Endodermal cell (in vitro differentiated cells): ENCODE results near the gene TCP1. TPM values are rescaled to one million over a fixed set of nuclear protein-coding genes. Genes with fewer than 3 reads are reported as not detected.

ENCODE experiments used
- DNase-seq: peaks from one replicate; pipeline ENCODE4 v3.0.0-alpha.2; 2017
- H3K27ac ChIP-seq: 2 replicates; pipeline ENCODE4 v1.5.1; 2013; ENCODE audit warnings: mild to moderate bottlenecking, low read depth, low read length, moderate library complexity
- H3K27me3 ChIP-seq: 2 replicates; pipeline ENCODE4 v1.6.1; 2013; ENCODE audit warnings: mild to moderate bottlenecking, low read length, moderate library complexity; ENCODE audit not compliant: insufficient read depth, control insufficient read depth, poor library complexity, severe bottlenecking
- H3K36me3 ChIP-seq: 2 replicates; pipeline ENCODE4 v1.7.0; 2013; ENCODE audit warnings: mild to moderate bottlenecking, low read length, moderate library complexity; ENCODE audit not compliant: control insufficient read depth, insufficient read depth
- H3K4me1 ChIP-seq: one replicate; pipeline ENCODE4 v1.7.0; 2013; ENCODE audit warnings: low read length; ENCODE audit not compliant: control insufficient read depth, insufficient read depth
- H3K4me3 ChIP-seq: 2 replicates; pipeline ENCODE4 v1.5.1; 2013; ENCODE audit warnings: mild to moderate bottlenecking, low read length, moderate library complexity
- H3K9ac ChIP-seq: 2 replicates; pipeline ENCODE4 v1.6.1; 2013; ENCODE audit warnings: mild to moderate bottlenecking, low read length, moderate library complexity; ENCODE audit not compliant: poor library complexity, severe bottlenecking; ENCODE audit errors: extremely low read depth
- H3K9me3 ChIP-seq: 2 replicates; pipeline ENCODE4 v1.6.1; 2013; ENCODE audit warnings: mild to moderate bottlenecking, low read length, moderate library complexity; ENCODE audit not compliant: control insufficient read depth
- H3K27ac Mint-ChIP-seq: 2 replicates; pipeline ENCODE4 v1.8.0; 2020; ENCODE audit warnings: mixed read lengths
- H3K27me3 Mint-ChIP-seq: 2 replicates; pipeline ENCODE4 v1.8.0; 2021; ENCODE audit warnings: mild to moderate bottlenecking, mixed read lengths; ENCODE audit not compliant: insufficient read depth
- H3K36me3 Mint-ChIP-seq: 2 replicates; pipeline ENCODE4 v1.8.0; 2020; ENCODE audit warnings: low read depth, mixed read lengths
- H3K4me1 Mint-ChIP-seq: 2 replicates; pipeline ENCODE4 v1.8.0; 2020; ENCODE audit warnings: mixed read lengths
- H3K4me3 Mint-ChIP-seq: 2 replicates; pipeline ENCODE4 v1.8.0; 2020; ENCODE audit warnings: mild to moderate bottlenecking, moderate library complexity, mixed read lengths
- H3K9me3 Mint-ChIP-seq: 2 replicates; pipeline ENCODE4 v1.8.0; 2020; ENCODE audit warnings: mild to moderate bottlenecking, mixed read lengths
- WGBS, 2 experiments: methylation state at CpG; one replicate each; pipeline versions ENCODE4 v1.1.5 to v1.1.7; 2013; ENCODE audit warnings: missing lambda C conversion rate in 2 of 2, mixed read lengths in 1 of 2; ENCODE audit not compliant: insufficient coverage in 1 of 2, insufficient read length in 1 of 2; 5-methylcytosine and 5-hydroxymethylcytosine counted together
- total RNA-seq, 2 donors: library from RNA; stranded (reverse); fragmentation: NEBNext Ultra II Directional in 1 of 2; extraction: Animal tissue kit (Norgen Biotek cat#: 25700) in 1 of 2; gene quantifications; 2 replicates in 1 of 2; 3 replicates in 1 of 2; pipeline ENCODE4 v1.2.1, GENCODE V29; 2021
- TF ChIP-seq, protein P1 (sequence below): fragments of 200-600 bp; sonication (generic); conservative IDR thresholded peaks from 2 replicates; pipeline ENCODE4 v1.5.0; 2021; ENCODE audit warnings: antibody characterized with exemption, mild to moderate bottlenecking

TCP1 gene
- total RNA-seq, 2 donors from 2014 or later = 241 to 246 TPM

DNA sequence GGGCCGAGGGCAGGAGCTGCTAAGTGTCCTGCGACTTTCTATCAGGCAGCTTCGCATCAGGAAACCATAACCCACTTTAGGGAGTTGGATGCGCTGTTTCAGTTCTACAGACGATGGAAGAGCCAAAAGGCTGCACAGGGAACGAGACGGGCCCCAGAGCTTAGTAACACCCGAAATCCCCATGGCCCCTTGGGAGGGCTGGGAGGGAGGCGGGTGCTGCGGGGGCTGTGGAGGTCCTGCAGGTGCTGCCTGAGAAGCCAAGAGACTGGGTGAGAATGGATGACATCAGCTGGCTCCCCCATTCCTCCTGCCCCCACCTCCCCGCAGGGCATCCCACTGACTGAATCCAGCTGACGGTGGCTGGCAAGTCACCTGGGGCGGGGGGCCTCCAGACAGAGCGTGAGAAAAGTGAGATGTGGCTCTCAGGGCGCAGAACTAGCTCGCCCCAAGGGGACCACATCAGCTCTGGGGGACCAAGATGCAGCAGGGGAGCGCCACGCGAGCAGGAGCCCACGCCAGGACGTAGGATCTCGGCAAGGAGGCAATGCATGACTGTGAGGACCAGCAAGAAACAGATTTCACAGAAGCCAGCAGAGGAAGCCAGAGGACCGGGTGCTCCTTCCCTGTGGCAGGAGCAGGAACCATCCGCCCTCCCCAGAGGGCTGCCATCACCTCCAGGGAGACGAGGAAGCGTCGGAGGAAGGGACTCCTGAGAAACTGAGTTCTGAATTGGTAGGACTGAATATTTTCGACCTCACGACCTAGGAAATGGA is 47.5 kb upstream of the TCP1 start:
- Mint-ChIP-seq H3K4me1 (peaks cover 11% of the 10 kb centered on the region), H3K36me3 (no peaks in the 10 kb centered on the region), H3K4me3 (no peak overlapping the region), H3K9me3 (no peaks in the 10 kb centered on the region), H3K27me3 (no peaks in the 10 kb centered on the region), H3K27ac (no peak overlapping the region)
- H3K27ac ChIP-seq = no peak overlapping the region
- no peaks in the 10 kb centered on the region for H3K27me3 ChIP-seq
- H3K4me3 ChIP-seq = no peak overlapping the region
- TF ChIP-seq, protein P1, sequence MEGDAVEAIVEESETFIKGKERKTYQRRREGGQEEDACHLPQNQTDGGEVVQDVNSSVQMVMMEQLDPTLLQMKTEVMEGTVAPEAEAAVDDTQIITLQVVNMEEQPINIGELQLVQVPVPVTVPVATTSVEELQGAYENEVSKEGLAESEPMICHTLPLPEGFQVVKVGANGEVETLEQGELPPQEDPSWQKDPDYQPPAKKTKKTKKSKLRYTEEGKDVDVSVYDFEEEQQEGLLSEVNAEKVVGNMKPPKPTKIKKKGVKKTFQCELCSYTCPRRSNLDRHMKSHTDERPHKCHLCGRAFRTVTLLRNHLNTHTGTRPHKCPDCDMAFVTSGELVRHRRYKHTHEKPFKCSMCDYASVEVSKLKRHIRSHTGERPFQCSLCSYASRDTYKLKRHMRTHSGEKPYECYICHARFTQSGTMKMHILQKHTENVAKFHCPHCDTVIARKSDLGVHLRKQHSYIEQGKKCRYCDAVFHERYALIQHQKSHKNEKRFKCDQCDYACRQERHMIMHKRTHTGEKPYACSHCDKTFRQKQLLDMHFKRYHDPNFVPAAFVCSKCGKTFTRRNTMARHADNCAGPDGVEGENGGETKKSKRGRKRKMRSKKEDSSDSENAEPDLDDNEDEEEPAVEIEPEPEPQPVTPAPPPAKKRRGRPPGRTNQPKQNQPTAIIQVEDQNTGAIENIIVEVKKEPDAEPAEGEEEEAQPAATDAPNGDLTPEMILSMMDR = no peak
- no peak overlapping the region for H3K9ac ChIP-seq
- H3K9me3 ChIP-seq = no peaks in the 10 kb centered on the region
- no peaks in the 10 kb centered on the region for H3K36me3 ChIP-seq
- WGBS, 2 experiments = 93 to 95% methylated on average over 20 to 29 of the region's 29 CpGs
- no peak for DNase-seq
- H3K4me1 ChIP-seq = no peaks in the 10 kb centered on the region

DNA sequence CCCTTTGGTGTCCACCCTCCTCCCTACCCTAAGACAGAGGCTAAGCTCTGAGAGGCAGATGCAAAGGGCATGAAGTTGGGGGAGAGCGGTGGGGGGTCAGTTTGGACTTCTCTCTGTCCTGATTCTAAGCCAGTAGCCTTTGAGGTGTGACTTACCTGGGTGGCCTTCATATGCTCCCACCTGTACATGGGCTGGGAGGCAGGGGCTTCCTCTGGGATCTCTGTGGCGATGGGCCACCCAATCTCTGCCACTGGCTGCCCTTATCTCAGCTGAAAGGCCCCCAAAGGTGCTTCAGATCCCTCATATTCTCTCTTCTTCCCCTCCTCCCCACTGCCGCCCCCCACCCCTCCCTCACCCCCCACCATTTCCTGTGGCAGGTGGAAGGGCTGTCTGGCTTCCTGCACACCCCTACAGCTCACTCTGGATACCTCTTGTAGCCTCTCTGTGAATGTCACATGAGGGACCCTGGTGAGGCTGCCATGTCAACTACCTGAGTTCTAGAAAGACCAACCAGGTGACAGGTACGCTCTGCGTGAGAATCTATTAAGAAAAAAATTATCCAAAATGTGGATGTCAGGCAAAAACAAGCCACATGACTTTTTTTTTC is 44.7 kb upstream of the TCP1 start:
- Mint-ChIP-seq H3K27ac (no peak overlapping the region), H3K36me3 (no peaks in the 10 kb centered on the region), H3K27me3 (peaks cover 2% of the 10 kb centered on the region), H3K4me3 (no peak overlapping the region), H3K4me1 (peaks cover 28% of the 10 kb centered on the region), H3K9me3 (no peaks in the 10 kb centered on the region)
- Histone ChIP-seq H3K9ac (no peak overlapping the region), H3K27me3 (no peaks in the 10 kb centered on the region), H3K36me3 (no peaks in the 10 kb centered on the region), H3K27ac (no peak overlapping the region), H3K9me3 (no peaks in the 10 kb centered on the region), H3K4me3 (no peak overlapping the region), H3K4me1 (peaks cover 6% of the 10 kb centered on the region)
- TF ChIP-seq, protein P1 = no peak
- 90 to 100% methylated on average over 3 to 4 of the region's 5 CpGs for WGBS, 2 experiments
- no peak for DNase-seq

DNA sequence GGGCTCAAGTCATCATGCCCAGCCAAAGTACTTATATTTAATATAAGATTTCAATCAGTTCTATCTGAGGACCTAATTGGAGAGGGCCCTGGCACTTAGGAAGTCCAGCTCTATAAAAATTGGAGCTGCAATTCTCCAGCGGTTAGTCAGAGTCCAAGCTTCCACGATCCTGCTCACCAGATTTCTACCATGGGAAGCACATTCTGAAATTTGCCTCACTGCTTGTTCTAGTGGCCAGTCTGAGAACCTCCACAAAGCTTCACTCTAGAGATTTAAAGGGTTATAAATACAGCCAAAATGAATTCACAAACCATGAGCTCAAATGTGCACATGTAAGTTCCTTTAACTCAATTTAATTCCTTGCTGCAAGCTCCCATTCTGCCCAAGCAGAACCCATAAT is 44.2 kb upstream of the TCP1 start:
- H3K9me3 Mint-ChIP-seq = no peaks in the 10 kb centered on the region
- H3K27me3 Mint-ChIP-seq = peaks cover 2% of the 10 kb centered on the region
- H3K27me3 ChIP-seq = no peaks in the 10 kb centered on the region
- no peak for DNase-seq
- no peaks in the 10 kb centered on the region for H3K36me3 ChIP-seq
- no peaks in the 10 kb centered on the region for H3K9me3 ChIP-seq
- no peak overlapping the region for H3K9ac ChIP-seq
- TF ChIP-seq, protein P1 = peak; percentile 13
- H3K27ac Mint-ChIP-seq = no peak overlapping the region
- no peak overlapping the region for H3K4me3 ChIP-seq
- H3K4me3 Mint-ChIP-seq = no peak overlapping the region
- no peaks in the 10 kb centered on the region for H3K36me3 Mint-ChIP-seq
- no peak overlapping the region for H3K27ac ChIP-seq
- peaks cover 28% of the 10 kb centered on the region for H3K4me1 Mint-ChIP-seq
- peaks cover 6% of the 10 kb centered on the region for H3K4me1 ChIP-seq
- WGBS, 2 experiments = 95 to 96% methylated on average over 2 of the region's 2 CpGs
